Measurements from ENCODE around the gene SAXO2. TPM values are rescaled to one million over a fixed set of nuclear protein-coding genes. Genes with fewer than 3 reads are reported as not detected.
"Not testable (repeated sequence)": the region's sequence is repeated elsewhere in the genome, so short reads cannot be mapped to it uniquely, and the experiment has no call there.

SAXO2 gene
- total and polyA plus RNA-seq, 8 donors = 0.88 to 7.1 (median 1.7) TPM

DNA sequence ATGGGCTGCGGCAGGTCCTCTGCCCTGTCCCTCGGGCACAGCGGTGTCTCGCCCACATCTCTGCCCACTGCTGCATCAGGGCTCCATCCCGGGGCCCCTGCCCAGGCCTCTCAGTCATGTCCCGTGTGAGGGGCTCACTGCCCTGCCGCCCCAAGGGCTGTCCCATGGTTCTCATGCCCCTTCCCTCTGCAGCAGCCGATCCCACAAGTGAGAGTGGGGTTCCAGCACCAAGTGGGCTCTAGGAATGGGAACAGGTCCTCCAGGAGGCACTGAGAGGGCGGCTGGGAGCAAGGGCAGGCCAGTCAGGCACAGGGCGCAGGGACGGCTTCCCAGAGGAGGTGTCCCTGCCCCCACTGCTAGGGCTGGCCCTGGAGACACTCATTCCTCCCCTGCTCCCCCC lies 68.3 kb downstream of the SAXO2 start:
- DNase-seq = peak in 1 of 6 donors; percentile 27
- 83 to 100% methylated on average over 3 to 7 of the region's 11 CpGs for WGBS, 2 donors
- H3K27me3 ChIP-seq; H3K4me3 ChIP-seq; ATAC-seq; H3K4me1 ChIP-seq; H3K9me3 ChIP-seq; FAIRE-seq; H3K36me3 ChIP-seq; H3K27ac ChIP-seq; intact Hi-C loops (cut with DNase I): not testable (repeated sequence)

DNA sequence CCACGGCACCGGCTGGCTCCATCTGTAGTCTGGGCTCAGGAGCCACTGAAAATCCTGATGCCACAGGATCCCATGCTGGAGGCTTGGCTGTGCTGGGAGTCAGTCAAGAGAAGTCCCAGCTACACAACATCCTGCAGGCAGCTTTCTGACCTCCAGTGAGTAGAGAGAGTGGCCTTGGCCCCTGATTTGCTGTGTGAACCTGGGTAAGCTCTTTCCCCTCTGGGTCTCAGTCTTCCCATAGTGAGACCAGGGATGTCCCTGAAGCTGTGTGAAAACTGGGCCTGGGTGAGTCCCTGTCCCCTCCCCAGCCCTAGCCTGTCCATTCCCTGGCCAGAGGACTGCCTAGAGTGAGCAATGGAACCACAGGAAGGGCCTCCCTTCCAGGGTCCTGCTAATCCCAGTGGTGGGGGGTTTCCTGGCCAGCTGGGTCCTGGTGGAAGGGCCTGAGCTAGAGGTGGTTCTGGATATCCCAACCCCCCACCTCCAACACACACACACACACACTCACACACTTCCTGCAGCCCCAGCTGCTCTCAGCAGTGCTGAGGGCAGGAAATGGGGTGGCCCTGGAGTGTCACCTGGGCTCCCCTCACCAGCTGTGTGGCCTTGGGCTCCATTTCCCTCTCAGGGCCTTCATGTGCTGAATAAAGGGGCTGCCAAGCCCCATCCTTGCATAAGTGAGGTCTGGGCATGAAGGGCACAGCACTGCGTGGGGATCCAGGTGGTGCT lies 69.1 kb downstream of the SAXO2 start:
- 86% methylated on average over 3 of the region's 3 CpGs; no CpG with 5 or more reads in 1 of the 2 donors for WGBS, 2 donors
- H3K4me3 ChIP-seq; FAIRE-seq; H3K27ac ChIP-seq; H3K9me3 ChIP-seq; ATAC-seq; H3K27me3 ChIP-seq; H3K4me1 ChIP-seq; intact Hi-C loops (cut with DNase I); H3K36me3 ChIP-seq; DNase-seq: not testable (repeated sequence)

- H3K27ac ChIP-seq; H3K36me3 ChIP-seq; H3K27me3 ChIP-seq; H3K4me1 ChIP-seq; H3K9me3 ChIP-seq; H3K4me3 ChIP-seq; FAIRE-seq; intact Hi-C loops (cut with DNase I): not testable (repeated sequence)
- ATAC-seq (peak; percentile 21 to 68 (median 53)), DNase-seq (peak in 2 of 6 donors; percentile 19 to 43)
- 60 to 68% methylated on average over 8 to 12 of the region's 13 CpGs for WGBS, 2 donors
Measured at GRCh38 chr15:82332711-82333602, 70.3 kb downstream of the SAXO2 start.

- ATAC-seq (peak in 1 of 4 donors; percentile 20), DNase-seq (peak in 2 of 6 donors; percentile 34 to 49)
- H3K4me1 ChIP-seq; H3K9me3 ChIP-seq; H3K27ac ChIP-seq; FAIRE-seq; H3K4me3 ChIP-seq; intact Hi-C loops (cut with DNase I); H3K27me3 ChIP-seq; H3K36me3 ChIP-seq: not testable (repeated sequence)
- WGBS, 2 donors = 80 to 85% methylated on average over 24 to 42 of the region's 43 CpGs
Measured at GRCh38 chr15:82333603-82334553, 71.3 kb downstream of the SAXO2 start.

Other genes starting within 250 kb of the SAXO2 start
- 1 to 10 TPM in 1 of 6 donors, under 1 TPM in 5; 0.13 to 2.2 (median 0.35) TPM for gene MEX3B, start 216.8 kb upstream of the SAXO2 start, total RNA-seq
- gene MEX3B, start 216.8 kb upstream of the SAXO2 start, polyA plus RNA-seq = under 1 TPM; 0.47 to 0.68 TPM
- 1 to 10 TPM; 4.9 to 9.7 (median 7.4) TPM for gene EFL1, start 84 bp upstream of the SAXO2 start, total RNA-seq
- gene EFL1, start 84 bp upstream of the SAXO2 start, polyA plus RNA-seq = 1 to 10 TPM; 2.3 to 4.4 TPM
- 1 to 10 TPM in 4 of 6 donors, under 1 TPM in 2; 0.49 to 1.9 (median 1.5) TPM for gene GOLGA6L10, start 86.7 kb downstream of the SAXO2 start, total RNA-seq
- gene GOLGA6L10, start 86.7 kb downstream of the SAXO2 start, polyA plus RNA-seq = 1 to 10 TPM; 2.9 to 4.3 TPM
- 1 to 10 TPM; 1.4 to 2.5 (median 1.8) TPM for gene GOLGA6L9, start 167.0 kb downstream of the SAXO2 start, total RNA-seq
- 10 to 100 TPM in 1 of 2 donors, 1 to 10 TPM in 1; 7.3 to 21.7 TPM for gene GOLGA6L9, start 167.0 kb downstream of the SAXO2 start, polyA plus RNA-seq

All from pancreas (tissue), 10 donors.